ENCODE data around the gene ARHGAP44. TPM values are rescaled to one million over a fixed set of nuclear protein-coding genes. Genes with fewer than 3 reads are reported as not detected.

ARHGAP44 gene
- polyA plus RNA-seq, 2 donors = 0.81 to 0.96 TPM

GRCh38 chr17:12909046-12909445, 119.7 kb downstream of the ARHGAP44 start:
- Histone ChIP-seq H3K27ac (ENCODE audit: low read depth in 2 of 2, low read length in 1 of 2) (no peak overlapping the region), H3K4me1 (ENCODE audit: control insufficient read depth in 2 of 2, insufficient read depth in 2 of 2, low read length in 1 of 2) (no peaks in the 10 kb centered on the region), H3K9me3 (ENCODE audit: control insufficient read depth in 2 of 2, insufficient read depth in 1 of 2, low read depth in 1 of 2, low read length in 1 of 2) (no peaks in the 10 kb centered on the region), H3K27me3 (ENCODE audit: control insufficient read depth in 1 of 2, insufficient read depth in 2 of 2, low read length in 2 of 2) (no peaks in the 10 kb centered on the region), H3K4me3 (ENCODE audit: low read depth in 1 of 2, low read length in 2 of 2) (no peak overlapping the region), H3K36me3 (ENCODE audit: control insufficient read depth in 2 of 2, insufficient read depth in 2 of 2, low read length in 1 of 2) (no peaks in the 10 kb centered on the region)
- 89 to 93% methylated on average over 5 of the region's 5 CpGs for WGBS, 2 donors

- Histone ChIP-seq H3K27me3 (ENCODE audit: control insufficient read depth in 1 of 2, insufficient read depth in 2 of 2, low read length in 2 of 2) (no peaks in the 10 kb centered on the region), H3K4me3 (ENCODE audit: low read depth in 1 of 2, low read length in 2 of 2) (no peak overlapping the region), H3K9me3 (ENCODE audit: control insufficient read depth in 2 of 2, insufficient read depth in 1 of 2, low read depth in 1 of 2, low read length in 1 of 2) (no peaks in the 10 kb centered on the region), H3K27ac (ENCODE audit: low read depth in 2 of 2, low read length in 1 of 2) (no peak overlapping the region), H3K4me1 (ENCODE audit: control insufficient read depth in 2 of 2, insufficient read depth in 2 of 2, low read length in 1 of 2) (no peaks in the 10 kb centered on the region), H3K36me3 (ENCODE audit: control insufficient read depth in 2 of 2, insufficient read depth in 2 of 2, low read length in 1 of 2) (no peaks in the 10 kb centered on the region)
- 81 to 92% methylated on average over 1 of the region's 1 CpG for WGBS, 2 donors
Observed at GRCh38 chr17:12909511-12909910, 120.2 kb downstream of the ARHGAP44 start.

DNA sequence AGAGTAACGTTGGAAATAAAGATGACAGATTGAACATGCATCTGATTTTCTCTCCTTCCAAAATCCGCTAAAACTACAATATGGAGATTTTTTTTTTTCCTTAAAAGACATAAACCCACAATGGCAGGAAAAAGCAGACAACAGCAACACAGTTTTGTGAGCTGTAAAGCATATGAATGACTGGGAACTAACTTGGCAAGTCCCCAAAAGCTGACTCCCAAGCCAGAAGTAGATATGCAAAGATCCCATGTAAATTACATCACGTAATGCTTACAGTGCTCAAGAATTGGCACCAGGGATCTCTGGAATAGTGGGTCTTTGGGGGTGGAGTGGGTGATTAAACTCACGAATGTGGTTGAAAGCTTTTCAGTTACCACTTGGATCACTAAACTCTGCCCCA, 121.9 kb downstream of the ARHGAP44 start:
- Histone ChIP-seq H3K27me3 (ENCODE audit: control insufficient read depth in 1 of 2, insufficient read depth in 2 of 2, low read length in 2 of 2) (no peaks in the 10 kb centered on the region), H3K9me3 (ENCODE audit: control insufficient read depth in 2 of 2, insufficient read depth in 1 of 2, low read depth in 1 of 2, low read length in 1 of 2) (no peaks in the 10 kb centered on the region), H3K4me1 (ENCODE audit: control insufficient read depth in 2 of 2, insufficient read depth in 2 of 2, low read length in 1 of 2) (no peaks in the 10 kb centered on the region), H3K27ac (ENCODE audit: low read depth in 2 of 2, low read length in 1 of 2) (no peak overlapping the region), H3K36me3 (ENCODE audit: control insufficient read depth in 2 of 2, insufficient read depth in 2 of 2, low read length in 1 of 2) (no peaks in the 10 kb centered on the region), H3K4me3 (ENCODE audit: low read depth in 1 of 2, low read length in 2 of 2) (no peak overlapping the region)
- WGBS, 2 donors = 65 to 77% methylated on average over 4 of the region's 4 CpGs

DNA sequence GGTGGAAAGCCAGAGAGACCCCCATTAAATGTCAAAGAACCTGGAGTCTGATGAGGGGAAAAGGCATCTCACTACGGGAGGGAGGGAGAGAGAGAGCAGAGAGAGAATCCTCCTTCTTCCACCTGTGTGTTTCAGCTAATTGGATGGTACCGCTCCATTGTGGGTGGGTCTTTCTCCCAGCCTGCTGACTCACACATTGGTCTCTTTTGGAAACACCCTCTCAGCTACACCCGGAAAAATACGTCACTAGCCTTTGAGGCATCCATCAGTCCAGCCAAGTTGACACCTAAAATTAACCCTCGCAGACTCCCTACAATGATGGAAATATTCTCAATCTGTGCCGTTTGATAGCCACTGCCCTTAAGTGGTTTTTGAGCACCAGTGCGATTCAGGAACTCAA, 128.1 kb downstream of the ARHGAP44 start:
- no peaks in the 10 kb centered on the region for H3K4me1 ChIP-seq (ENCODE audit: control insufficient read depth in 2 of 2, insufficient read depth in 2 of 2, low read length in 1 of 2)
- no peak overlapping the region for H3K27ac ChIP-seq (ENCODE audit: low read depth in 2 of 2, low read length in 1 of 2)
- no peaks in the 10 kb centered on the region for H3K27me3 ChIP-seq (ENCODE audit: control insufficient read depth in 1 of 2, insufficient read depth in 2 of 2, low read length in 2 of 2)
- H3K4me3 ChIP-seq (ENCODE audit: low read depth in 1 of 2, low read length in 2 of 2) = no peak overlapping the region
- WGBS, 2 donors = 78 to 81% methylated on average over 7 of the region's 7 CpGs
- H3K9me3 ChIP-seq (ENCODE audit: control insufficient read depth in 2 of 2, insufficient read depth in 1 of 2, low read depth in 1 of 2, low read length in 1 of 2) = peaks cover 0 to 2% of the 10 kb centered on the region in 2 donors
- no peaks in the 10 kb centered on the region for H3K36me3 ChIP-seq (ENCODE audit: control insufficient read depth in 2 of 2, insufficient read depth in 2 of 2, low read length in 1 of 2)

- Histone ChIP-seq H3K4me3 (ENCODE audit: low read depth in 1 of 2, low read length in 2 of 2) (no peak overlapping the region), H3K9me3 (ENCODE audit: control insufficient read depth in 2 of 2, insufficient read depth in 1 of 2, low read depth in 1 of 2, low read length in 1 of 2) (peaks cover 0 to 2% of the 10 kb centered on the region in 2 donors), H3K4me1 (ENCODE audit: control insufficient read depth in 2 of 2, insufficient read depth in 2 of 2, low read length in 1 of 2) (no peaks in the 10 kb centered on the region), H3K36me3 (ENCODE audit: control insufficient read depth in 2 of 2, insufficient read depth in 2 of 2, low read length in 1 of 2) (no peaks in the 10 kb centered on the region), H3K27ac (ENCODE audit: low read depth in 2 of 2, low read length in 1 of 2) (no peak overlapping the region), H3K27me3 (ENCODE audit: control insufficient read depth in 1 of 2, insufficient read depth in 2 of 2, low read length in 2 of 2) (no peaks in the 10 kb centered on the region)
- 75 to 83% methylated on average over 10 of the region's 10 CpGs for WGBS, 2 donors
Observed at GRCh38 chr17:12918142-12918541, 128.8 kb downstream of the ARHGAP44 start.

- H3K4me3 ChIP-seq (ENCODE audit: low read depth in 1 of 2, low read length in 2 of 2) = no peak overlapping the region
- no peaks in the 10 kb centered on the region for H3K4me1 ChIP-seq (ENCODE audit: control insufficient read depth in 2 of 2, insufficient read depth in 2 of 2, low read length in 1 of 2)
- H3K27me3 ChIP-seq (ENCODE audit: control insufficient read depth in 1 of 2, insufficient read depth in 2 of 2, low read length in 2 of 2) = no peaks in the 10 kb centered on the region
- no peaks in the 10 kb centered on the region for H3K36me3 ChIP-seq (ENCODE audit: control insufficient read depth in 2 of 2, insufficient read depth in 2 of 2, low read length in 1 of 2)
- H3K27ac ChIP-seq (ENCODE audit: low read depth in 2 of 2, low read length in 1 of 2) = no peak overlapping the region
- WGBS, 2 donors = 90 to 93% methylated on average over 4 of the region's 4 CpGs
- H3K9me3 ChIP-seq (ENCODE audit: control insufficient read depth in 2 of 2, insufficient read depth in 1 of 2, low read depth in 1 of 2, low read length in 1 of 2) = peaks cover 0 to 2% of the 10 kb centered on the region in 2 donors
Observed at GRCh38 chr17:12922120-12922519, 132.8 kb downstream of the ARHGAP44 start.

DNA sequence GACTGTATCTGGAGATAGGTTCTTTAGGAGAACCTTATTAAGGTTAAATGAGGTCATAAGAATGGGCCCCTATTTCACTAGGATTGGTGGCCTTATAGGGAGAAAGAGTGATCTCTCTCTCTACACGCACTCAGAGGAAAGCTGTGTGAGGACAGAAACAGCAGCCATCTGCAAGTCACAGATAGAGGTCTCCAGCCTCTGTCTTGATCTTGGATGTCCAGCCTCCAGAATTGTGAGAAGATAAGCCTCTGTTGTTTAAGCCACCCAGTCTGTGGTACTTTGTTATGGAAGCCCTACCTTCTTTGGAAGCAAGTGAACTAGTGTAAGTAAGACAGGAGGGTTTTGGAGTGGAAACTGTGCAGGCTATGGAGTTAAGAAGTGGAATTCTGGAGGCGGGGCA, 135.3 kb downstream of the ARHGAP44 start:
- H3K27me3 ChIP-seq (ENCODE audit: control insufficient read depth in 1 of 2, insufficient read depth in 2 of 2, low read length in 2 of 2) = no peaks in the 10 kb centered on the region
- no peak overlapping the region for H3K4me3 ChIP-seq (ENCODE audit: low read depth in 1 of 2, low read length in 2 of 2)
- H3K27ac ChIP-seq (ENCODE audit: low read depth in 2 of 2, low read length in 1 of 2) = no peak overlapping the region
- H3K4me1 ChIP-seq (ENCODE audit: control insufficient read depth in 2 of 2, insufficient read depth in 2 of 2, low read length in 1 of 2) = no peaks in the 10 kb centered on the region
- no peaks in the 10 kb centered on the region for H3K9me3 ChIP-seq (ENCODE audit: control insufficient read depth in 2 of 2, insufficient read depth in 1 of 2, low read depth in 1 of 2, low read length in 1 of 2)
- no peaks in the 10 kb centered on the region for H3K36me3 ChIP-seq (ENCODE audit: control insufficient read depth in 2 of 2, insufficient read depth in 2 of 2, low read length in 1 of 2)
- WGBS, 2 donors = 98 to 100% methylated on average over 2 of the region's 2 CpGs

GRCh38 chr17:12927001-12927400, 137.7 kb downstream of the ARHGAP44 start:
- H3K4me3 ChIP-seq (ENCODE audit: low read depth in 1 of 2, low read length in 2 of 2) = no peak overlapping the region
- no peaks in the 10 kb centered on the region for H3K27me3 ChIP-seq (ENCODE audit: control insufficient read depth in 1 of 2, insufficient read depth in 2 of 2, low read length in 2 of 2)
- no peaks in the 10 kb centered on the region for H3K36me3 ChIP-seq (ENCODE audit: control insufficient read depth in 2 of 2, insufficient read depth in 2 of 2, low read length in 1 of 2)
- H3K4me1 ChIP-seq (ENCODE audit: control insufficient read depth in 2 of 2, insufficient read depth in 2 of 2, low read length in 1 of 2) = no peaks in the 10 kb centered on the region
- WGBS, 2 donors = 66 to 69% methylated on average over 1 of the region's 1 CpG
- H3K27ac ChIP-seq (ENCODE audit: low read depth in 2 of 2, low read length in 1 of 2) = no peak overlapping the region
- H3K9me3 ChIP-seq (ENCODE audit: control insufficient read depth in 2 of 2, insufficient read depth in 1 of 2, low read depth in 1 of 2, low read length in 1 of 2) = no peaks in the 10 kb centered on the region

DNA sequence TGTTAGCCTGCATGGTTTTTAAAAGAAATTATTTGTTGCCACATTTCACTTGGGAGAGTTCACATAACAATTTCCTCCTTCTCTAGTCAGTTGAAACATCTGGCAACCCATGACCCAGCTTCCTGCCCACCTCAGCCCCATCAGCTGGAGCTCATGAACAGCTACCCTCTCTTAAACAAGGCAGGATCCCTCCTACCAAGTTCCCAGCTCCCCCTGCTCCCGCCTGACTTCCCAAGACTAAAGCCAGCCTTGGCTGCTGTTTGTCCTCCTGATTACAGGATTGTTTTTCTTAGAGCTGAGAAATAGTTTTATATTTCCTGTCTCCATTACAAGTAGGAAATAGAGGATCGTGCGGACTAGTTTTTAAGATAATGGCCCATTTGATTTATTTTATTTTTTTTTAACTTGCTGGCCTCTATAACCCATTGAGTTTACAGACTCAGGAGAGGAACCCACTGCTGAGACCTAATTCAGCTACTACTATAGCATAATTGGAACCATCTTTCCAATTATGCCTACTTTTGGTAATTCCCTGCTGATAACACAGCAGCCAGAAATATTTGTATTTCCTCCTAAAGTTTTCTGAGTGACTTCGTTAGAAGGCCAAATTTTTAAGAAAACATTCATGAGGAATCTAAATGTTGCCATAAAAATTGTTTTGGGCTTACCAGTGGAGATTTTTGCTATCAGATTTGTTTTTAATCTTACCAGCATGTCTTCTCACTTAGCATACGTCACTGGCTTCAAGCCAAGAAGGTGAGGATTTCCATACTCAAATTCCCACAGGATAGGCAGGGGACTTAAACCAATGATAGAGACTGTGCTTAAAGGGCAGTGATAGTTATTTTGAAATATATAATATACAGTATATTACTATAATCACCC, 138.5 kb downstream of the ARHGAP44 start:
- WGBS, 2 donors = 50 to 66% methylated on average over 5 of the region's 5 CpGs
- H3K9me3 ChIP-seq (ENCODE audit: control insufficient read depth in 2 of 2, insufficient read depth in 1 of 2, low read depth in 1 of 2, low read length in 1 of 2) = no peaks in the 10 kb centered on the region
- no peaks in the 10 kb centered on the region for H3K36me3 ChIP-seq (ENCODE audit: control insufficient read depth in 2 of 2, insufficient read depth in 2 of 2, low read length in 1 of 2)
- no peak overlapping the region for H3K4me3 ChIP-seq (ENCODE audit: low read depth in 1 of 2, low read length in 2 of 2)
- no peak overlapping the region for H3K27ac ChIP-seq (ENCODE audit: low read depth in 2 of 2, low read length in 1 of 2)
- H3K4me1 ChIP-seq (ENCODE audit: control insufficient read depth in 2 of 2, insufficient read depth in 2 of 2, low read length in 1 of 2) = no peaks in the 10 kb centered on the region
- no peaks in the 10 kb centered on the region for H3K27me3 ChIP-seq (ENCODE audit: control insufficient read depth in 1 of 2, insufficient read depth in 2 of 2, low read length in 2 of 2)

GRCh38 chr17:12928736-12929135, 139.4 kb downstream of the ARHGAP44 start:
- H3K27me3 ChIP-seq (ENCODE audit: control insufficient read depth in 1 of 2, insufficient read depth in 2 of 2, low read length in 2 of 2) = no peaks in the 10 kb centered on the region
- no peak overlapping the region for H3K4me3 ChIP-seq (ENCODE audit: low read depth in 1 of 2, low read length in 2 of 2)
- H3K4me1 ChIP-seq (ENCODE audit: control insufficient read depth in 2 of 2, insufficient read depth in 2 of 2, low read length in 1 of 2) = no peaks in the 10 kb centered on the region
- WGBS, 2 donors = 55 to 66% methylated on average over 2 of the region's 2 CpGs
- H3K36me3 ChIP-seq (ENCODE audit: control insufficient read depth in 2 of 2, insufficient read depth in 2 of 2, low read length in 1 of 2) = no peaks in the 10 kb centered on the region
- H3K9me3 ChIP-seq (ENCODE audit: control insufficient read depth in 2 of 2, insufficient read depth in 1 of 2, low read depth in 1 of 2, low read length in 1 of 2) = no peaks in the 10 kb centered on the region
- H3K27ac ChIP-seq (ENCODE audit: low read depth in 2 of 2, low read length in 1 of 2) = no peak overlapping the region

Data from esophagus (tissue), 2 donors.